Nephron progenitor cell (in vitro differentiated cells): ENCODE results near the gene OAS3.

Source experiments
- DNase-seq: peaks from one replicate; pipeline ENCODE4 v3.0.0; 2021
- H3K27ac Mint-ChIP-seq: 2 replicates; pipeline ENCODE4 v1.8.0; 2021; ENCODE audit warnings: mild to moderate bottlenecking, moderate library complexity, mixed read lengths
- H3K27me3 Mint-ChIP-seq: 2 replicates; pipeline ENCODE4 v1.8.0; 2021; ENCODE audit warnings: mild to moderate bottlenecking, low read depth, mixed read lengths; ENCODE audit not compliant: poor library complexity
- H3K36me3 Mint-ChIP-seq: 2 replicates; pipeline ENCODE4 v1.8.0; 2021; ENCODE audit warnings: low read depth, mixed read lengths
- H3K4me1 Mint-ChIP-seq: 2 replicates; pipeline ENCODE4 v1.8.0; 2021; ENCODE audit warnings: mixed read lengths
- H3K4me3 Mint-ChIP-seq: 2 replicates; pipeline ENCODE4 v1.8.0; 2021; ENCODE audit warnings: mild to moderate bottlenecking, moderate library complexity, mixed read lengths
- H3K9me3 Mint-ChIP-seq: 2 replicates; pipeline ENCODE4 v1.8.0; 2021; ENCODE audit warnings: mild to moderate bottlenecking, moderate library complexity, mixed read lengths
- TF ChIP-seq, protein P1 (sequence below): fragments of 200-600 bp; sonication (generic); IDR thresholded peaks from 2 replicates; pipeline ENCODE4 v1.5.0; 2021; ENCODE audit warnings: antibody characterized with exemption

OAS3 gene

DNA sequence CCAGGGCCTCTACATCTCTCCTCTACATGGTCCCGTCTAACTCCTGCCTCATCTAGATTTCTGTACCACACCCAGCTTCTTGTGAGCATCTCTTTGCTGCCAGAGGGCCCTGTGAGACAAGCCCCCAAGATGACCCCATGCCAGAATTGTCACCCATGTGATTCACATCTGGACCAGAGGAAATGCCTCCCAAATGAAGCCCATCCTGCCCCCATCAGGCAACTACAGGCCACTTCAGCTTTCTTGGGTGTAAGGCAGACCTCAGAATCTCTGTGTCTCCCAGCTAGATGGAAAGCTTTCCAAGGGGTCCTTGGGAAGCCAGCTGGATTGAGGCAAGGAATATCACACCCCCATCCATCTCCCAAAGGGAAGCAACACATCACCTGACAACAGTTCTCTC, 9.3 kb upstream of the OAS3 start:
- Mint-ChIP-seq H3K4me1 (peaks cover 4% of the 10 kb centered on the region), H3K4me3 (no peak overlapping the region), H3K36me3 (no peaks in the 10 kb centered on the region), H3K27me3 (peaks cover 13% of the 10 kb centered on the region), H3K9me3 (peaks cover 16% of the 10 kb centered on the region), H3K27ac (no peak overlapping the region)
- no peak for DNase-seq
- TF ChIP-seq, protein P1, sequence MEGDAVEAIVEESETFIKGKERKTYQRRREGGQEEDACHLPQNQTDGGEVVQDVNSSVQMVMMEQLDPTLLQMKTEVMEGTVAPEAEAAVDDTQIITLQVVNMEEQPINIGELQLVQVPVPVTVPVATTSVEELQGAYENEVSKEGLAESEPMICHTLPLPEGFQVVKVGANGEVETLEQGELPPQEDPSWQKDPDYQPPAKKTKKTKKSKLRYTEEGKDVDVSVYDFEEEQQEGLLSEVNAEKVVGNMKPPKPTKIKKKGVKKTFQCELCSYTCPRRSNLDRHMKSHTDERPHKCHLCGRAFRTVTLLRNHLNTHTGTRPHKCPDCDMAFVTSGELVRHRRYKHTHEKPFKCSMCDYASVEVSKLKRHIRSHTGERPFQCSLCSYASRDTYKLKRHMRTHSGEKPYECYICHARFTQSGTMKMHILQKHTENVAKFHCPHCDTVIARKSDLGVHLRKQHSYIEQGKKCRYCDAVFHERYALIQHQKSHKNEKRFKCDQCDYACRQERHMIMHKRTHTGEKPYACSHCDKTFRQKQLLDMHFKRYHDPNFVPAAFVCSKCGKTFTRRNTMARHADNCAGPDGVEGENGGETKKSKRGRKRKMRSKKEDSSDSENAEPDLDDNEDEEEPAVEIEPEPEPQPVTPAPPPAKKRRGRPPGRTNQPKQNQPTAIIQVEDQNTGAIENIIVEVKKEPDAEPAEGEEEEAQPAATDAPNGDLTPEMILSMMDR, result no peak

GRCh38 chr12:112929715-112930114, 8.6 kb upstream of the OAS3 start:
- H3K9me3 Mint-ChIP-seq, result peaks cover 16% of the 10 kb centered on the region
- no peak for DNase-seq

GRCh38 chr12:112930350-112930749, 7.9 kb upstream of the OAS3 start:
- no peak for DNase-seq
- TF ChIP-seq, protein P1, result no peak
- H3K27me3 Mint-ChIP-seq, result peaks cover 13% of the 10 kb centered on the region
- H3K4me1 Mint-ChIP-seq, result peaks cover 4% of the 10 kb centered on the region
- no peak overlapping the region for H3K4me3 Mint-ChIP-seq
- peaks cover 16% of the 10 kb centered on the region for H3K9me3 Mint-ChIP-seq
- no peak overlapping the region for H3K27ac Mint-ChIP-seq
- no peaks in the 10 kb centered on the region for H3K36me3 Mint-ChIP-seq

More at GRCh38 chr12:112929715-112930114, 8.6 kb upstream of the OAS3 start:
- H3K4me1 Mint-ChIP-seq, result peaks cover 4% of the 10 kb centered on the region
- H3K27me3 Mint-ChIP-seq, result peaks cover 13% of the 10 kb centered on the region
- H3K4me3 Mint-ChIP-seq, result no peak overlapping the region
- TF ChIP-seq, protein P1, result no peak
- H3K27ac Mint-ChIP-seq, result no peak overlapping the region
- H3K36me3 Mint-ChIP-seq, result no peaks in the 10 kb centered on the region

GRCh38 chr12:112932485-112933128, 5.7 kb upstream of the OAS3 start:
- Mint-ChIP-seq H3K27ac (no peak overlapping the region), H3K9me3 (peaks cover 4% of the 10 kb centered on the region), H3K4me1 (no peaks in the 10 kb centered on the region), H3K36me3 (no peaks in the 10 kb centered on the region), H3K4me3 (no peak overlapping the region), H3K27me3 (peaks cover 31% of the 10 kb centered on the region)
- no peak for DNase-seq
- TF ChIP-seq, protein P1, result no peak

DNA sequence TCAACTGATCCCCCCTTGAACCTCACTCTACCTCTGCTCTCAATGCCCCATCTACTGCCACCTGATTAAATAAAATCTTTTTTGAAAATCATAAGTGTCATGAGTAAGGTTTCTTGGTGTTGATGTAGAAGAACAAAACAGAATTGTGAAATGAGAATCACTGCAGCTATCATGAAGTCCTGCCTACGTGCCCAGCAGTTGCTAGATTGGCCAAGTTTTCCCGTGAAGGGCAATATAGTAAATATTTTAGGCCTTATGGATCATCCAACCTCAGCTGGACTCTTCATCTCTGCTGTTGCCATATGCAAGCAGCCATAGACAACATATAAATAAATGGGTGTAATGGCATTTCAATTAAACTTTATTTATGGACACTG, 5.2 kb upstream of the OAS3 start:
- Mint-ChIP-seq H3K27me3 (peaks cover 36% of the 10 kb centered on the region), H3K27ac (no peak overlapping the region), H3K9me3 (peaks cover 3% of the 10 kb centered on the region), H3K4me1 (peaks cover 4% of the 10 kb centered on the region), H3K36me3 (no peaks in the 10 kb centered on the region), H3K4me3 (no peak overlapping the region)
- DNase-seq, result no peak
- TF ChIP-seq, protein P1, result no peak

GRCh38 chr12:112936264-112936663, 2.0 kb upstream of the OAS3 start:
- Mint-ChIP-seq H3K4me3 (no peak overlapping the region), H3K27ac (no peak overlapping the region), H3K27me3 (peaks cover 67% of the 10 kb centered on the region), H3K4me1 (peaks cover 5% of the 10 kb centered on the region), H3K9me3 (no peaks in the 10 kb centered on the region), H3K36me3 (no peaks in the 10 kb centered on the region)
- DNase-seq, result no peak
- TF ChIP-seq, protein P1, result no peak
